Activated CD4-positive, alpha-beta T cell treated with anti-CD3 and anti-CD28 coated beads, Interleukin-2, amount 10 ng/mL, durations not matched to agents 7 days and 5 days (primary cell): ENCODE measurements around the gene OTOP2. TPM values are rescaled to one million over a fixed set of nuclear protein-coding genes. Genes with fewer than 3 reads are reported as not detected.
"Not testable (repeated sequence)": the region's sequence is repeated elsewhere in the genome, so short reads cannot be mapped to it uniquely, and the experiment has no call there.

ENCODE experiments used
- CTCF ChIA-PET: fragments of 350-600 bp; sonication (Branson Sonifier 250); formaldehyde crosslinking; loops from one replicate; lab custom pipeline; 2021; ENCODE audit warnings: antibody characterized with exemption; lab: Charles Lee
- POLR2A ChIA-PET: fragments of 350-600 bp; sonication (Branson Sonifier 250); formaldehyde crosslinking; loops from one replicate; lab custom pipeline; 2021; ENCODE audit warnings: antibody characterized with exemption; lab: Charles Lee
- DNase-seq: peaks from one replicate; pipeline ENCODE4 v3.0.0-alpha.2; 2020
- H3K27ac Mint-ChIP-seq: one replicate; pipeline ENCODE4 v1.8.0; 2021; ENCODE audit warnings: mild to moderate bottlenecking, moderate library complexity, mixed read lengths
- H3K27me3 Mint-ChIP-seq: one replicate; pipeline ENCODE4 v1.8.0; 2021; ENCODE audit warnings: mixed read lengths
- H3K36me3 Mint-ChIP-seq: one replicate; pipeline ENCODE4 v1.8.0; 2021; ENCODE audit warnings: low read depth, mixed read lengths
- H3K4me1 Mint-ChIP-seq: one replicate; pipeline ENCODE4 v1.8.0; 2021; ENCODE audit warnings: mixed read lengths
- H3K4me3 Mint-ChIP-seq: one replicate; pipeline ENCODE4 v1.8.0; 2021; ENCODE audit warnings: mild to moderate bottlenecking, moderate library complexity, mixed read lengths
- H3K9me3 Mint-ChIP-seq: one replicate; pipeline ENCODE4 v1.8.0; 2021; ENCODE audit warnings: mixed read lengths
- total RNA-seq, 2 experiments: library from RNA; stranded (reverse); gene quantifications; one replicate each; pipeline ENCODE4 v1.2.3, GENCODE V29; 2021

OTOP2 gene
- total RNA-seq, 2 experiments from 2014 or later = not detected

DNA sequence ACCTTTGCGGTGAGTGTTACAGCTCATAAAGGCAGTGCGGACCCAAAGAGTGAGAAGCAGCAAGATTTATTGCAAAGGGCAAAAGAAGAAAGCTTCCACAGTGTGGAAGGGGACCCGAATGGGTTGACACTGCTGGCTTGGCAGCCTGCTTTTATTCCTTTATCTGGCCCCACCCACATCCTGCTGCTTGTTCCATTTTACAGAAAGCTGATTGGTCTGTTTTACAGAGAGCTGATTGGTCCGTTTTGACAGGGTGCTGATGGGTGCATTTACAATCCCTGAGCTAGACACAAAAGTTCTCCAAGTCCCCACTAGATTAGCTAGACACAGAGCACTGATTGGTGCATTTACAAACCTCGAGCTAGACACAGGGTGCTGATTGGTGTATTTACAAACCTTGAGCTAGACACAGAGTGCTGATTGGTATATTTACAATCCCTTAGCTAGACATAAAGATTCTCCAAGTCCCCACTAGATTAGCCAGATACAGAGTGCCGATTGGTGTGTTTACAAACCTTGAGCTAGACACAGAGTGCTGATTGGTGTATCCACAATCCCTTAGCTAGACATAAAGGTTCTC, 17.8 kb upstream of the OTOP2 start:
- DNase-seq, H3K4me1 Mint-ChIP-seq, H3K9me3 Mint-ChIP-seq, H3K4me3 Mint-ChIP-seq, H3K27me3 Mint-ChIP-seq, POLR2A ChIA-PET, H3K36me3 Mint-ChIP-seq, H3K27ac Mint-ChIP-seq: not testable (repeated sequence)
- CTCF ChIA-PET = interaction anchor here (0.6 to 1.2 kb wide), 4 partner anchors 13 to 445 kb away, joined by 3 to 4 read pairs (median 3); no protein-coding TSS in a partner anchor

DNA sequence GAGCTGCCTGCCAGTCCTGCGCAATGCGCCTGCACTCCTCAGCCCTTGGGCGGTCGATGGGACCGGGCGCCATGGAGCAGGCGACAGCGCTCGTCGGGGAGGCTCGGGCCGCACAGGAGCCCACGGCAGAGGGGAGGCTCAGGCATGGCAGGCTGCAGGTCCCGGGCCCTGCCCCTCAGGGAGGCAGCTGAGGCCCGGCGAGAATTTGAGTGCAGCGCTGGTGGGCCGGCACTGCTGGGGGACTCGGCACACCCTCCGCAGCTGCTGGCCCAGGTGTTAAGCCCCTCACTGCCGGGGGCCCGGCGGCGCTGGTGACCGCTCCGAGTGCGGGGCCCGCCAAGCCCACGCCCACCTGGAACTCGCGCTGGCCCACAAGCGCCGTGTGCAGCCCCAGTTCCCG, 17.1 kb upstream of the OTOP2 start:
- H3K4me3 Mint-ChIP-seq = no peak overlapping the region
- ChIA-PET POLR2A (no interaction called here), CTCF (interaction anchor here (0.6 to 1.2 kb wide), 3 partner anchors 12 to 150 kb away, joined by 3 to 4 read pairs (median 3); no protein-coding TSS in a partner anchor)
- H3K4me1 Mint-ChIP-seq = peaks cover 2% of the 10 kb centered on the region
- H3K36me3 Mint-ChIP-seq = no peaks in the 10 kb centered on the region
- peaks cover 8% of the 10 kb centered on the region for H3K27me3 Mint-ChIP-seq
- H3K9me3 Mint-ChIP-seq = no peaks in the 10 kb centered on the region
- H3K27ac Mint-ChIP-seq = no peak overlapping the region
- DNase-seq = no peak

GRCh38 chr17:74909097-74909496, 15.0 kb upstream of the OTOP2 start:
- H3K4me3 Mint-ChIP-seq, CTCF ChIA-PET, POLR2A ChIA-PET: not testable (repeated sequence)

GRCh38 chr17:74911423-74911822, 12.7 kb upstream of the OTOP2 start:
- H3K36me3 Mint-ChIP-seq, H3K27me3 Mint-ChIP-seq, H3K4me1 Mint-ChIP-seq, H3K27ac Mint-ChIP-seq, H3K4me3 Mint-ChIP-seq, DNase-seq, H3K9me3 Mint-ChIP-seq, POLR2A ChIA-PET: not testable (repeated sequence)
- CTCF ChIA-PET = interaction anchor here (1.6 kb wide), 1 partner anchor 15 kb away, joined by 4 read pairs; no protein-coding TSS in a partner anchor

More at GRCh38 chr17:74909097-74909496, 15.0 kb upstream of the OTOP2 start:
- H3K4me1 Mint-ChIP-seq, H3K27ac Mint-ChIP-seq, H3K9me3 Mint-ChIP-seq, DNase-seq, H3K36me3 Mint-ChIP-seq, H3K27me3 Mint-ChIP-seq: not testable (repeated sequence)

DNA sequence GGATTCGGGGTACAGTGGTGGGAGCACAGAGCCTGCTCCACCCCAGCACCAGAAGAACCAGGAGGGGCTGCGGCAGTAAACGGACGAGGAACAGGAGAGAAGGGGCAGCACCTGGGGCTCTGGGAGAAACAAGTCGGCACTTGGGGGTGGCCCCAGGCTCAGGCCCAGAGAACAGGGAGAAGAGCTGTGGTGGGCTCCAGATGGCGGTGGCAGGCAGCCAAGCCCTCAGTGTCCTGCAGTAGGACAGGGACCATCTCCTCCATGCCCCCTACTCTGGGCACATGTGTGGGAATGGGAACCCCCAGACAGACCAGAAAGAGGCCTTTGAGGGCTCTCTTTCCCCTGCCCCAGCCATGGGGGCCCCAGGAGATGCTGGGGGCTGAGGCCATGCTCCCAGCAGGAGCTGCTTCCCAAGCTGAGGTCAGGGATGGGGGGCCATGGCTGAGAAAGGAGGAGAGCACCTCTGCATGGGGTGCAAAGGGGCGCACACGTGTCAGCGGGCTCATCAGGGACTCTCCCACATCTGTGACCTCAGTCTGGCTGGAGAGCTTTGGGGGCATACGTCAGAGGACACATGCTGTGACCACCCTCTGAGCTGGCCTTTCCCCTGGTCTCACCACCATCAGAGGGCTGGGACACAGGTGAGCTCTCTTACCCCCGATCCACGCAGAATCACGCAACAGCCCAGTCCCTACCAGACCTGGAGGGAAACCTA, 7.8 kb upstream of the OTOP2 start:
- ChIA-PET POLR2A (no interaction called here), CTCF (interaction anchor here (1.5 kb wide), 1 partner anchor 42 kb away, joined by 3 read pairs; no protein-coding TSS in a partner anchor)
- peaks cover 11% of the 10 kb centered on the region for H3K27me3 Mint-ChIP-seq
- H3K27ac Mint-ChIP-seq = no peak overlapping the region
- H3K36me3 Mint-ChIP-seq = no peaks in the 10 kb centered on the region
- no peaks in the 10 kb centered on the region for H3K4me1 Mint-ChIP-seq
- no peaks in the 10 kb centered on the region for H3K9me3 Mint-ChIP-seq
- no peak overlapping the region for H3K4me3 Mint-ChIP-seq
- no peak for DNase-seq

DNA sequence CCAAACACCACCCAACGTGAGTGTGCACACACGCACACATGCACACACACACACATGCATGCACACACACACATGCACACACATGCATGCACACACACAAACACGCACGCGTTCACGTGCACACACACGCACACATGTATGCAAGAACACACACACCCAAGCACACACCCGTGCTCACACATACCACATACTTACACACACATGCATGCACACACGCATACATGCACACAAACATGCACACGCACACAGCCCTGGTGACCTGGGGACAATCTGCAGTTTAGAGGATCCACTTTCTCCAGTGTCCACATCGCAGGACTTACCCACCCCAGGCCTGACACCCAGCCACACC, 7.2 kb upstream of the OTOP2 start:
- Mint-ChIP-seq H3K4me1 (no peaks in the 10 kb centered on the region), H3K9me3 (no peaks in the 10 kb centered on the region), H3K27me3 (peaks cover 17% of the 10 kb centered on the region), H3K27ac (no peak overlapping the region), H3K4me3 (no peak overlapping the region), H3K36me3 (no peaks in the 10 kb centered on the region)
- no peak for DNase-seq
- POLR2A ChIA-PET = no interaction called here
- CTCF ChIA-PET = interaction anchor here (1.5 kb wide), 1 partner anchor 41 kb away, joined by 3 read pairs; no protein-coding TSS in a partner anchor

GRCh38 chr17:74917430-74917829, 6.6 kb upstream of the OTOP2 start:
- Mint-ChIP-seq H3K36me3 (no peaks in the 10 kb centered on the region), H3K4me1 (no peaks in the 10 kb centered on the region), H3K27me3 (peaks cover 21% of the 10 kb centered on the region), H3K9me3 (no peaks in the 10 kb centered on the region), H3K27ac (no peak overlapping the region), H3K4me3 (no peak overlapping the region)
- CTCF ChIA-PET = no interaction called here
- no peak for DNase-seq
- POLR2A ChIA-PET = no interaction called here

DNA sequence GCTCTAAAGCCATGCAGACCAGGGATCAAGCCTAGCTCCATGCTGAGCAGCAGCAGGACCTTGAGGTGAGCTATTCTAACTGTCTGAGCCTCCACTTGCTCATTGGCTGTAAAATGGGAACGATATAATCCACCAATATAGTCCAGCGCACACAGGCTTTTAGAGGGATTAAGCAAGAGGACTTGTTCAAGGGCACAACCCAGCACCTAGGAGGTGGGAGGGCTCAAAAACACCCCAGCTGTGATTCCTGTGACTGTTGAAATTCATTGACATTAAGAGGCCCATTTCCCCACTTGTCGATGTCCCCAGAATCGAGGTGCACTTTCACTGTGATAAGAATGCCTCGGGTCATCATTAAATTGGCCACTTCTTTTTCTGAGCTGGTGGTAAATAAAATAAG, 5.2 kb upstream of the OTOP2 start:
- no peak overlapping the region for H3K27ac Mint-ChIP-seq
- DNase-seq = no peak
- no peaks in the 10 kb centered on the region for H3K36me3 Mint-ChIP-seq
- POLR2A ChIA-PET = no interaction called here
- peaks cover 33% of the 10 kb centered on the region for H3K27me3 Mint-ChIP-seq
- CTCF ChIA-PET = interaction anchor here (0.7 to 1.4 kb wide), 3 partner anchors 12 to 1140 kb away, joined by 3 to 4 read pairs (median 3); no protein-coding TSS in a partner anchor
- H3K4me3 Mint-ChIP-seq = no peak overlapping the region
- H3K9me3 Mint-ChIP-seq = no peaks in the 10 kb centered on the region
- no peaks in the 10 kb centered on the region for H3K4me1 Mint-ChIP-seq

- no peak for DNase-seq
- Mint-ChIP-seq H3K4me1 (no peaks in the 10 kb centered on the region), H3K36me3 (no peaks in the 10 kb centered on the region), H3K9me3 (no peaks in the 10 kb centered on the region), H3K4me3 (no peak overlapping the region), H3K27ac (no peak overlapping the region), H3K27me3 (peaks cover 40% of the 10 kb centered on the region)
- ChIA-PET POLR2A (interaction anchor here (0.5 kb wide), 1 partner anchor 33 kb away, joined by 3 read pairs; no protein-coding TSS in a partner anchor), CTCF (interaction anchor here (1.0 to 1.4 kb wide), 2 partner anchors 13 to 262 kb away, joined by 3 to 4 read pairs; no protein-coding TSS in a partner anchor)
These were observed 4.4 kb upstream of the OTOP2 start for GRCh38 chr17:74919440-74920305.

DNA sequence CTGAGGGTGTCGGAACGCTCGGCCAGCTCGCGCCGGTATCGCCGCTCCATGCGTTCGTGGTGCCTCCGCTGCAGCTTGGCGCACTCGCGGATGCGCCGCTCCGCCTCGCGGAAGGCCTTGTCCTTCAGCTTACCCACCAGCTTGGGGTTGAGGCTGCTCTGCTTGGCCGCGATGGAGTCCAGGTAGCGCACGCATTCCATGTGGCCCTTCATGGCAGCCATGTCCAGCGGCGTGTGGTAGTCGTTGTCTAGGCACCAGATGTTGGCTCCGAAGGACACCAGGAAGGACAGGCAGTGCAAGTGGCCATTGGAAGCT, 3.8 kb upstream of the OTOP2 start:
- H3K27ac Mint-ChIP-seq = no peak overlapping the region
- peaks cover 46% of the 10 kb centered on the region for H3K27me3 Mint-ChIP-seq
- ChIA-PET POLR2A (no interaction called here), CTCF (interaction anchor here (1.3 kb wide), 1 partner anchor 38 kb away, joined by 3 read pairs; no protein-coding TSS in a partner anchor)
- H3K36me3 Mint-ChIP-seq = no peaks in the 10 kb centered on the region
- no peak overlapping the region for H3K4me3 Mint-ChIP-seq
- DNase-seq = no peak
- H3K9me3 Mint-ChIP-seq = no peaks in the 10 kb centered on the region
- no peaks in the 10 kb centered on the region for H3K4me1 Mint-ChIP-seq

GRCh38 chr17:74920642-74921025, 3.4 kb upstream of the OTOP2 start:
- H3K27ac Mint-ChIP-seq = no peak overlapping the region
- H3K36me3 Mint-ChIP-seq = no peaks in the 10 kb centered on the region
- H3K27me3 Mint-ChIP-seq = peaks cover 50% of the 10 kb centered on the region
- POLR2A ChIA-PET = no interaction called here
- H3K4me1 Mint-ChIP-seq = no peaks in the 10 kb centered on the region
- CTCF ChIA-PET = interaction anchor here (1.3 kb wide), 1 partner anchor 37 kb away, joined by 3 read pairs; no protein-coding TSS in a partner anchor
- DNase-seq = no peak
- H3K9me3 Mint-ChIP-seq = no peaks in the 10 kb centered on the region
- no peak overlapping the region for H3K4me3 Mint-ChIP-seq

DNA sequence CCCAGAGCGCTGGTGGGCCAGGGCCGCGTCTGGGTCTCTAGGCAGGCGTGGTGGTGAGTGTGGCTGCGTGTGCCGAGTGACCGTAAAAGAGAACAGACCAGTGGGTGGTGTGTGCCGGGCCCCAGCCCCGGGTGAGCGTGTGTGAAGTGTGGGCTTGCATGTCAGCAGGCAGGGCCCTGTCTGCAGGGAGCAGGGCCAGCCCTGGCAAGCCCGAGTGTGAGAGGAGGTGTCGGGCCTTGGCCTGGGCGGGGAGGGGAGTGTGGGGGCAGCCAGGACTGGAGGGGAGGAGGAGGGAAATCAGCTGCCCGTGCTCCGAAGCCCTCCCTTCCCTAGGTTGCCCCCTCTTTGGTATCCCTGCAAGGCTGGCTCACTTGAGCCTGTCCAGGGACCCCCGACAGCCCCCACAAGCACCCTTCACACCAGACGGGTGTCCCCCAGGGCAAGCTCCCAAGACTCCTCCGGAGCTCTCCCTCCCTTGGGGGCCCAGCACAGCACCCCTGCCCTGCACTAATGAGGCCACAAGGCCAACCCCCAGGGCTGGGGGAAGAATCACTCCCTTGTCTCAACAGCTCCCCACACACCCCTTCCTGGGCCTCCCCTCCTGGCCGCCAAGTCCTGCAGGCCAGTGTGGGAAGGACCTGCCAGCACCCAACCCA, 2.9 kb upstream of the OTOP2 start:
- no peaks in the 10 kb centered on the region for H3K9me3 Mint-ChIP-seq
- no peaks in the 10 kb centered on the region for H3K36me3 Mint-ChIP-seq
- POLR2A ChIA-PET = no interaction called here
- H3K4me3 Mint-ChIP-seq = no peak overlapping the region
- no peak overlapping the region for H3K27ac Mint-ChIP-seq
- H3K4me1 Mint-ChIP-seq = no peaks in the 10 kb centered on the region
- CTCF ChIA-PET = interaction anchor here (1.3 kb wide), 1 partner anchor 37 kb away, joined by 3 read pairs; no protein-coding TSS in a partner anchor
- peaks cover 55% of the 10 kb centered on the region for H3K27me3 Mint-ChIP-seq
- no peak for DNase-seq
